Thymus (tissue), 14 donors: ENCODE measurements around the gene ZFP36. TPM values are rescaled to one million over a fixed set of nuclear protein-coding genes. Genes with fewer than 3 reads are reported as not detected.
A peak's percentile ranks its signal among the peaks of the same experiment; 100 is the strongest.

Source experiments
- DNase-seq, 9 donors: peaks; one replicate each; pipeline ENCODE4 v3.0.0-alpha.2; 2013; ENCODE audit warnings: low spot score in 9 of 9, low read depth in 6 of 9, missing footprints in 1 of 9
- H3K27ac ChIP-seq, 2 donors: one replicate each; pipeline ENCODE4 v1.5.1; 2013; ENCODE audit warnings: control low read depth in 1 of 2, low read depth in 1 of 2, low read length in 1 of 2, mild to moderate bottlenecking in 1 of 2, moderate library complexity in 1 of 2
- H3K27me3 ChIP-seq, 2 donors: one replicate each; pipeline ENCODE4 v1.5.1; 2013; ENCODE audit warnings: low read length in 1 of 2; ENCODE audit not compliant: control insufficient read depth in 2 of 2, insufficient read depth in 1 of 2
- H3K36me3 ChIP-seq, 2 donors: one replicate each; pipeline ENCODE4 v1.5.1; 2013; ENCODE audit warnings: low read length in 1 of 2, mild to moderate bottlenecking in 1 of 2, moderate library complexity in 1 of 2; ENCODE audit not compliant: control insufficient read depth in 2 of 2, insufficient read depth in 2 of 2
- H3K4me1 ChIP-seq, 2 donors: one replicate each; pipeline ENCODE4 v1.5.1; 2013; ENCODE audit warnings: low read length in 2 of 2; ENCODE audit not compliant: control insufficient read depth in 2 of 2, insufficient read depth in 2 of 2
- H3K4me3 ChIP-seq, 2 donors: one replicate each; pipeline ENCODE4 v1.5.1; 2013; ENCODE audit warnings: low read length in 2 of 2, control low read depth in 1 of 2, mild to moderate bottlenecking in 1 of 2
- H3K9me3 ChIP-seq, 2 donors: one replicate each; pipeline ENCODE4 v1.5.1; 2013; ENCODE audit warnings: low read length in 1 of 2, mild to moderate bottlenecking in 1 of 2; ENCODE audit not compliant: control insufficient read depth in 2 of 2, insufficient read depth in 1 of 2
- WGBS: extraction: QIAGEN DNeasy Blood & Tissue Kit; methylation state at CpG from one replicate; pipeline ENCODE4 v1.1.7; 2013; 5-methylcytosine and 5-hydroxymethylcytosine counted together
- long read RNA-seq, 10 donors: transcript quantifications; one replicate each; lab custom pipeline, GENCODE V29; 2026
- polyA plus RNA-seq: library from polyadenylated mRNA; stranded (reverse); fragments of 200-250 nt; gene quantifications from one replicate; pipeline ENCODE4 v1.2.3, GENCODE V29; 2013
- total RNA-seq: library from RNA; stranded (reverse); fragments of 120-200 nt; gene quantifications from one replicate; pipeline ENCODE4 v1.2.4, GENCODE V29; 2013
- donor health status: healthy.

The ZFP36 gene, protein sequence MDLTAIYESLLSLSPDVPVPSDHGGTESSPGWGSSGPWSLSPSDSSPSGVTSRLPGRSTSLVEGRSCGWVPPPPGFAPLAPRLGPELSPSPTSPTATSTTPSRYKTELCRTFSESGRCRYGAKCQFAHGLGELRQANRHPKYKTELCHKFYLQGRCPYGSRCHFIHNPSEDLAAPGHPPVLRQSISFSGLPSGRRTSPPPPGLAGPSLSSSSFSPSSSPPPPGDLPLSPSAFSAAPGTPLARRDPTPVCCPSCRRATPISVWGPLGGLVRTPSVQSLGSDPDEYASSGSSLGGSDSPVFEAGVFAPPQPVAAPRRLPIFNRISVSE
- total RNA-seq (15.8 TPM), polyA plus RNA-seq (250 TPM)
- long read RNA-seq, donor 1, result 0 reads
- long read RNA-seq, donor 2, transcript ZFP36-203 (2 exons, 1,786 nt), result major isoform, 93 of 102 reads
- long read RNA-seq, donor 2, partial matches to known transcripts, result 0 of 102 reads
- long read RNA-seq, donor 2, other reads (novel, unspliced or antisense), result 8 of 102 reads
- long read RNA-seq, donor 3, transcript ZFP36-203 (2 exons, 1,786 nt), result major isoform, 112 of 133 reads
- long read RNA-seq, donor 3, partial matches to known transcripts, result 0 of 133 reads
- long read RNA-seq, donor 3, other reads (novel, unspliced or antisense), result 20 of 133 reads
- long read RNA-seq, donor 4, transcript ZFP36-203 (2 exons, 1,786 nt), result major isoform, 23 of 23 reads
- long read RNA-seq, donor 4, partial matches to known transcripts, result 0 of 23 reads
- long read RNA-seq, donor 4, other reads (novel, unspliced or antisense), result 0 of 23 reads
- long read RNA-seq, donor 5, transcript ZFP36-203 (2 exons, 1,786 nt), result major isoform, 85 of 150 reads
- long read RNA-seq, donor 5, partial matches to known transcripts, result 56 of 150 reads
- long read RNA-seq, donor 5, other reads (novel, unspliced or antisense), result 8 of 150 reads
- long read RNA-seq, donor 6, transcript ZFP36-203 (2 exons, 1,786 nt), result major isoform, 109 of 122 reads
- long read RNA-seq, donor 6, partial matches to known transcripts, result 0 of 122 reads
- long read RNA-seq, donor 6, other reads (novel, unspliced or antisense), result 11 of 122 reads
- long read RNA-seq, donor 7, transcript ZFP36-203 (2 exons, 1,786 nt), result major isoform, 39 of 39 reads
- long read RNA-seq, donor 7, partial matches to known transcripts, result 0 of 39 reads
- long read RNA-seq, donor 7, other reads (novel, unspliced or antisense), result 0 of 39 reads
- long read RNA-seq, donor 8, transcript ZFP36-203 (2 exons, 1,786 nt), result major isoform, 29 of 35 reads
- long read RNA-seq, donor 8, partial matches to known transcripts, result 0 of 35 reads
- long read RNA-seq, donor 8, other reads (novel, unspliced or antisense), result 6 of 35 reads
- long read RNA-seq, donor 9, transcript ZFP36-203 (2 exons, 1,786 nt), result major isoform, 11 of 11 reads
- long read RNA-seq, donor 9, partial matches to known transcripts, result 0 of 11 reads
- long read RNA-seq, donor 9, other reads (novel, unspliced or antisense), result 0 of 11 reads
- long read RNA-seq, donor 10, transcript ZFP36-203 (2 exons, 1,786 nt), result major isoform, 62 of 62 reads
- long read RNA-seq, donor 10, partial matches to known transcripts, result 0 of 62 reads
- long read RNA-seq, donor 10, other reads (novel, unspliced or antisense), result 0 of 62 reads

DNA sequence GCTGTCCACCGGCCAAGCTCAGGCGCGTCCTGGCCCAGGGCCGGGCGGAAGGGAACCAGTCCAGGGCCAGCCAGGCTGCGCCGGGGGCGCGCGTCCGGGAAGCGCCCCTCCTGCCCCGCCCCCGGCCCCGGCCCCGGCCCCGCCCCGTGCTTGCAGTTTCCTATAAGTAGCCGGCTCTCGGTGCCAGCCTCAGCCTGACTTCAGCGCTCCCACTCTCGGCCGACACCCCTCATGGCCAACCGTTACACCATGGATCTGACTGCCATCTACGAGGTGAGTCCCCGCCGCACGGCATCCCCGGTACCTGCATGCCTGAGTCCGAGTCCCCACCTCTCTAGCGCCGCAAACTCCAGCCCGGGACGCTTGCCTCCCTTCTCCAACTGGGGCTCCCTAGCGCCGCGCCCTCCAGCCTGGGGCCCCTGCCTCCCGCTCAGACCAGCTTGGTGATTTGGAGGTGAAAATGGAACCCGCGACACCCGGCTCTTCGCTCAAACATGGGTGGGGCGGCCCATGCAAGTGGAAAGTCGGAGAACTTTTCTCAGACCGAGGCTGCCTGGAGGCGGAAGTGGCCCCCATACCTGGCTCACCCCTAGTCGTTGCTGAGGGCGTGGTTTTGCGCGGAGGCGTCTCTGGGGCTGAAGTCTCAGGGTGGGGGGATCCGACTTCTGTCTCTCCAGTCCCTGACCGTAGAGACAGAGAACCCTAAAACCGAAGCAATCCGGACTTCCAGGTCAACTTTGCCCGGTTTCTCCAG is at the start of gene ZFP36:
Gene ZFP36 (plus strand): TSS at position 192 of the 754 bp plus-strand sequence. CDS start 58 bp downstream, at position 250.
- H3K27ac ChIP-seq, result peak within 1 kb of the TSS; percentile 100
- H3K27me3 ChIP-seq, result peaks cover 0 to 2% of the 10 kb centered on the region in 2 donors
- under 1% methylated on average over 56 of the region's 56 CpGs for WGBS
- peak in 6 of 9 donors; percentile 75 to 93 (median 84) for DNase-seq
- H3K4me1 ChIP-seq, result peaks cover 47 to 85% of the 10 kb centered on the region in 2 donors
- H3K36me3 ChIP-seq, result peaks cover 15% of the 10 kb centered on the region in 2 donors
- H3K9me3 ChIP-seq, result peaks cover 0 to 6% of the 10 kb centered on the region in 2 donors
- H3K4me3 ChIP-seq, result peak within 1 kb of the TSS; percentile 99 to 100

DNA sequence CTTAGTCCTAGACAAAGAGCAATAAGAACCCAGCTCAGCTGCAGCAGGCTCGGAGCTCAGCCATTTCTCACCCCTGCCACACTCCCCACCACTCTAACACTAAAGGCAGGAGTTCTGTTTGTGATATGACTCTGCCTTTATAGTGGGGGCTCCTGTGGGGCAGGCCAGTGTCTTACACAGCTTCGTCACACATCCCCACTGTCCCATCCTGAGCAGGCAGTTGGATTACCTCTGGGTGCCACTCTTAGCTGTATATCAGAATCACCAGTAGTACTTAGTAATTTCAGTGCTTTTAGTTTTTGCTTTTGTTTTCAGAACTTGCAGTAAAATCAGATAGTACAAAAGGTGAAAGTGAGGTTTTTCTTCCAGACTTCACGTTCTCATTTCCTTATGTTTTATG is 47.6 kb upstream of the ZFP36 start:
- no peak for DNase-seq
- H3K9me3 ChIP-seq, result no peaks in the 10 kb centered on the region
- no peaks in the 10 kb centered on the region for H3K4me1 ChIP-seq
- peaks cover 71 to 72% of the 10 kb centered on the region in 2 donors for H3K36me3 ChIP-seq
- WGBS, result 98% methylated on average over 3 of the region's 3 CpGs
- H3K4me3 ChIP-seq, result no peak overlapping the region
- H3K27me3 ChIP-seq, result no peaks in the 10 kb centered on the region
- H3K27ac ChIP-seq, result no peak overlapping the region

DNA sequence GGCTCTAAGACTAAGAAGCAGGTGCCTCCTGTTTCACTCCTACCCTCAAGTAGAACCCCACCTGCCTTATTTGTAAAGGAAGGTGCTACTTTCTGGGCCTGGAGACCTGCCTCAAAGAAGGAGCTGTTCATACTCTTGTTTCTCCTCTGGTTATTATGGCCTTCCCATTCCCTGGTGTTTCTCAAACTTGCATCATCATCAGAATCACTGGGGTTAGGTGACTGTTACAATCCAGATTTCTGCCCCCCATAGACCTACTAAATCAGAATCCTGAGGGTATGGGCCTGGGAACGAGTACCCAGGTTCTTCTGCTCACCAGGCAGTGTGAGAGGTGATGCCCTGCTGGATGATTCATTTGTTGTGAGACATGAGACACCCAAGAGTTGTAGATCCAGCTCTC is 46.0 kb upstream of the ZFP36 start:
- H3K36me3 ChIP-seq, result peaks cover 61 to 65% of the 10 kb centered on the region in 2 donors
- no peak for DNase-seq
- no peak overlapping the region for H3K4me3 ChIP-seq
- no peaks in the 10 kb centered on the region for H3K27me3 ChIP-seq
- H3K27ac ChIP-seq, result no peak overlapping the region
- 100% methylated on average over 1 of the region's 1 CpG for WGBS
- H3K4me1 ChIP-seq, result no peaks in the 10 kb centered on the region
- no peaks in the 10 kb centered on the region for H3K9me3 ChIP-seq

DNA sequence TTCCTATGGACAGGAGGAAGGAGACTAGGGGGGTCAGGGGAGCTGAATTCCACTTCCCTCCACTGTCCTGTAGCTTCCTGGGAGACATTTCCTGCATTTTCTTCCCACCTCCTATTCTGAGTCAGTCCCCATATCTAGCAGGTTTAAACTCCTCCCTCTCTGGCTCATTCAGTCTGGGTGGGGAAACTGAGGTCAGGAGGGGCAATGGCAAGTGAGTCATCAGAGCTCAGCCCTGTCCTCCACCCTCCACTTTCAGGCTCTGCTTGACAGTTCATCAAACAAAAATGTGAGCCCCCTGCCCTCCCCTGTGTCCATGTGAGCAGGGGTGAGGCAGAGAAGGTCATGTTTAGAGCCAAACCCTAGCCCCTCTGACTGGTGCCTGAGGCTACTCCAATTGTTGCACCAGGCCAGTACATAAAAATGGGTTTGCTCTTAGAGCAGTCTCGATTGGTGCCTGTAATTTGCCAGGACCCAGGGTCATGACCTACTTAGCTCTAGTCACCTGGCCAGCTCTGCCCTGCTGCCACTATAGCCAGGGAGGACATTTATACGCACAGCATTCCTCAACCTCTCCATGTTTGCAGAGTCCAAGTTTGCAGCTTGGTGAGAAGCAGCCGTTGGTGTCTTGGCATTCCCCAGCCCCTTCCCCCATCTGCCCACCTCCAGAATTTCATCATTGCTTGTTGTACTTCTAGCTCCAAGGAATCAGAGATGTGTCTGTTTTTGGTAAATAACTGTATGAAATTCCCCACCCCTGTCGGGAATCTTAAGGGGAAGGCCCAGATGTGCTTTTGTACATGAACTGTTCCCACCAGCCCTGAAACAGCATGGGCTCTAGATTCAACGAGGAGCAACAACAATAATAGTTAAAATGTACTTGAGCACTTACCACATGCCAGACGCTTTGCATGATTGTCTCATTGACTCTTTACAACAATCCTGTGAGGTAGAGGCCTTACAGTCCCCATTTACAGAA is 43.7 kb upstream of the ZFP36 start:
- Histone ChIP-seq H3K36me3 (peaks cover 46 to 49% of the 10 kb centered on the region in 2 donors), H3K4me1 (no peaks in the 10 kb centered on the region), H3K9me3 (no peaks in the 10 kb centered on the region), H3K27me3 (no peaks in the 10 kb centered on the region), H3K27ac (no peak overlapping the region), H3K4me3 (no peak overlapping the region)
- WGBS, result 96% methylated on average over 6 of the region's 6 CpGs
- DNase-seq, result no peak

DNA sequence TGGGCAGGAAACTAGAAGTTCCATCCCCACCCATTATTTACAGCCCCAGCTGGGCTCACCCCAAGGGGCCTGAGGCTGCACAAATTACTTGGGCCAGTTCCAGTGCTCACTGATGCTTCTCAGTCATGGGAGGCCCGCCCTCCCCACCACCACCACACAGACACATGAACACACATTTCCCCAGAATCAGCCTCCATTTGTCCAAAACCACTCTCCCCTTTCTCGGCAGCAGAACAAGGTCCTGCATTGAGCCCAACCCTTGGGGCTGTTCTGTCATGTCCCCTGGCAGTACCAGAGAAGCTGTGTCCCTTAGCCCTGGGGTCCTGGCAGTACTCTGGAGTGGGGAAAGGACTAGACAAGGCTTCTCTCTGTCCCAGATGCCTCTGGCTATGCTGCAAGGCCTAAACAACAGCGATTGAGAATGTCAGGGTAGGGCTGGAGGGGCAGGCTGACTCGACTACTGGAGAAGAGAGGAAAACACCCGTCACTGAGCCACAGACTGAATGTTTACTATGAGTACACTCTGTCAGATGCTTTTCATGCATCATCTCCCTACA is 42.7 kb upstream of the ZFP36 start:
- Histone ChIP-seq H3K27ac (peak overlapping the region in 1 of 2 donors; percentile 37), H3K4me3 (no peak overlapping the region), H3K9me3 (no peaks in the 10 kb centered on the region), H3K27me3 (no peaks in the 10 kb centered on the region), H3K36me3 (peaks cover 39 to 51% of the 10 kb centered on the region in 2 donors), H3K4me1 (no peaks in the 10 kb centered on the region)
- no peak for DNase-seq
- 97% methylated on average over 5 of the region's 5 CpGs for WGBS

DNA sequence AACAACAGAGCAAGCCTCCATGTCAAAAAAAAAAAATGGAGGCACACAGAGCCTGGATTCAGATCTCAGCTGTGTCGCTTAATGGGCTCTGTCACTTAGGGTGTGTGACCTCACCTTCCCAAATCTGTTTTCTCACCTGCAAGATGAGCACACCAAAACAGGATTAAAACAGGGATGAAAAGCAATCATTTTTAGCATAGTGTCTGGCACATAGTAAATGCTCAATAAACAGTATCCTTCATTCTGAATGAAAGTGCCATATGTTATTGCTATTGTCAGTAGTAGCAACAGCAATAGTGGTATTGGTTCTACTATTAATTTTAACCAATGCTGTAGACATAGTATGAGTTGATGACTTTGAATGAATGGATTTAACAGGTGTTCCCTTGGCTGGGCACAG is 41.1 kb upstream of the ZFP36 start:
- Histone ChIP-seq H3K4me1 (no peaks in the 10 kb centered on the region), H3K27ac (no peak overlapping the region), H3K4me3 (no peak overlapping the region), H3K9me3 (no peaks in the 10 kb centered on the region), H3K27me3 (no peaks in the 10 kb centered on the region), H3K36me3 (peaks cover 45 to 56% of the 10 kb centered on the region in 2 donors)
- no peak for DNase-seq
- 100% methylated on average over 1 of the region's 1 CpG for WGBS

DNA sequence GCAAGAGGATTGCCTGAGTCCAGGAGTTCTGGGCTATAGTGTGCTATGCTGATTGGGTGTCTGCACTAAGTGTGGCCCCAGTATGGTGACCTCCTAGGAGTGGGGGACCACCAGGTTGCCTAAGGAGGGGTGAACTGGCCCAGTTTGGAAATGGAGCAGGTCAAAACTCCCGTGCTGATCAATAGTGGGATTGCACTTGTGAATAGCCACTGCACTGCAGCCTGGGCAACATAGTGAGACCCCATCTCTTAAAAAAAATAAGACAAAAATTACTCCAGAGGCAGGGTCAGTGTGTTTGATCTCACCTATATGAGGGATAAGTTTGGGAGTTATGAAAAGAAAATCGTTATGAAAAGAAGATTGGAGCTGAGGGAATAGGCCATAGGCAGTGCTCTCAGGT is 37.4 kb upstream of the ZFP36 start:
- H3K36me3 ChIP-seq, result peaks cover 44 to 54% of the 10 kb centered on the region in 2 donors
- H3K27ac ChIP-seq, result no peak overlapping the region
- H3K9me3 ChIP-seq, result no peaks in the 10 kb centered on the region
- WGBS, result 95% methylated on average over 2 of the region's 2 CpGs
- no peaks in the 10 kb centered on the region for H3K27me3 ChIP-seq
- no peak for DNase-seq
- H3K4me3 ChIP-seq, result no peak overlapping the region
- H3K4me1 ChIP-seq, result no peaks in the 10 kb centered on the region
